Measurements from ENCODE around the gene RBBP8NL. TPM values are rescaled to one million over a fixed set of nuclear protein-coding genes. Genes with fewer than 3 reads are reported as not detected.

Gene RBBP8NL
- total RNA-seq, 1 donor from 2014 or later = 0.40 TPM

DNA sequence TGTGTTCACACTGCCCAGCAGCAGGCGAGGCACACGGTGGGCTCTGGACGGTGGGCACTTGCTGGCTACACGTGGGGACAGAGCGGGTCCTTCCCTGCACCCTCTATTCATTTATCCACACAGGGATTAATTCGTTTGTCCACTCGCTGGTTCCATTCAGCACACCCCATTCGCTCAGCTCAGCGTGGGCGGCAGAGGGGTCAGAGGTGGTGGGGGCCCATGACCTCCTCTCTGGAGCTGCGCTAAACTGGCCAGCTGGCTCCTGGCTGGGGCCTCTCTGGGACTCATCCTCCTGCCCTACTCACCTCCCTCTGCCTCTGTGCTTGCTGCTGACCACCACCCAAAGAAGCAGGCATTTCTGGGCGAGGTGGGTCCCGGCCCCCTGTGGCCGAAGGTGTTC lies 21.4 kb upstream of the RBBP8NL start:
- TF ChIP-seq, protein P1, sequence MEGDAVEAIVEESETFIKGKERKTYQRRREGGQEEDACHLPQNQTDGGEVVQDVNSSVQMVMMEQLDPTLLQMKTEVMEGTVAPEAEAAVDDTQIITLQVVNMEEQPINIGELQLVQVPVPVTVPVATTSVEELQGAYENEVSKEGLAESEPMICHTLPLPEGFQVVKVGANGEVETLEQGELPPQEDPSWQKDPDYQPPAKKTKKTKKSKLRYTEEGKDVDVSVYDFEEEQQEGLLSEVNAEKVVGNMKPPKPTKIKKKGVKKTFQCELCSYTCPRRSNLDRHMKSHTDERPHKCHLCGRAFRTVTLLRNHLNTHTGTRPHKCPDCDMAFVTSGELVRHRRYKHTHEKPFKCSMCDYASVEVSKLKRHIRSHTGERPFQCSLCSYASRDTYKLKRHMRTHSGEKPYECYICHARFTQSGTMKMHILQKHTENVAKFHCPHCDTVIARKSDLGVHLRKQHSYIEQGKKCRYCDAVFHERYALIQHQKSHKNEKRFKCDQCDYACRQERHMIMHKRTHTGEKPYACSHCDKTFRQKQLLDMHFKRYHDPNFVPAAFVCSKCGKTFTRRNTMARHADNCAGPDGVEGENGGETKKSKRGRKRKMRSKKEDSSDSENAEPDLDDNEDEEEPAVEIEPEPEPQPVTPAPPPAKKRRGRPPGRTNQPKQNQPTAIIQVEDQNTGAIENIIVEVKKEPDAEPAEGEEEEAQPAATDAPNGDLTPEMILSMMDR (conservative IDR thresholded peaks at IDR 0.05; ENCODE audit: low read depth, low read length) = no peak

GRCh38 chr20:62448038-62448437 lies 20.7 kb upstream of the RBBP8NL start:
- DNase-seq (ENCODE audit: low read depth) = no peak
- TF ChIP-seq, protein P1 (conservative IDR thresholded peaks at IDR 0.05; ENCODE audit: low read depth, low read length) = no peak
- H3K4me3 ChIP-seq (ENCODE audit: low read depth, low read length) = no peak overlapping the region

More for the DNA sequence above, 21.4 kb upstream of the RBBP8NL start:
- DNase-seq (ENCODE audit: low read depth) = no peak
- H3K4me3 ChIP-seq (ENCODE audit: low read depth, low read length) = no peak overlapping the region

- no peak overlapping the region for H3K4me3 ChIP-seq (ENCODE audit: low read depth, low read length)
- DNase-seq (ENCODE audit: low read depth) = no peak
- TF ChIP-seq, protein P1 (conservative IDR thresholded peaks at IDR 0.05; ENCODE audit: low read depth, low read length) = no peak
Measured at GRCh38 chr20:62446888-62447869, 19.8 kb upstream of the RBBP8NL start.

GRCh38 chr20:62446481-62446880 lies 19.1 kb upstream of the RBBP8NL start:
- no peak overlapping the region for H3K4me3 ChIP-seq (ENCODE audit: low read depth, low read length)
- TF ChIP-seq, protein P1 (conservative IDR thresholded peaks at IDR 0.05; ENCODE audit: low read depth, low read length) = no peak
- no peak for DNase-seq (ENCODE audit: low read depth)

DNA sequence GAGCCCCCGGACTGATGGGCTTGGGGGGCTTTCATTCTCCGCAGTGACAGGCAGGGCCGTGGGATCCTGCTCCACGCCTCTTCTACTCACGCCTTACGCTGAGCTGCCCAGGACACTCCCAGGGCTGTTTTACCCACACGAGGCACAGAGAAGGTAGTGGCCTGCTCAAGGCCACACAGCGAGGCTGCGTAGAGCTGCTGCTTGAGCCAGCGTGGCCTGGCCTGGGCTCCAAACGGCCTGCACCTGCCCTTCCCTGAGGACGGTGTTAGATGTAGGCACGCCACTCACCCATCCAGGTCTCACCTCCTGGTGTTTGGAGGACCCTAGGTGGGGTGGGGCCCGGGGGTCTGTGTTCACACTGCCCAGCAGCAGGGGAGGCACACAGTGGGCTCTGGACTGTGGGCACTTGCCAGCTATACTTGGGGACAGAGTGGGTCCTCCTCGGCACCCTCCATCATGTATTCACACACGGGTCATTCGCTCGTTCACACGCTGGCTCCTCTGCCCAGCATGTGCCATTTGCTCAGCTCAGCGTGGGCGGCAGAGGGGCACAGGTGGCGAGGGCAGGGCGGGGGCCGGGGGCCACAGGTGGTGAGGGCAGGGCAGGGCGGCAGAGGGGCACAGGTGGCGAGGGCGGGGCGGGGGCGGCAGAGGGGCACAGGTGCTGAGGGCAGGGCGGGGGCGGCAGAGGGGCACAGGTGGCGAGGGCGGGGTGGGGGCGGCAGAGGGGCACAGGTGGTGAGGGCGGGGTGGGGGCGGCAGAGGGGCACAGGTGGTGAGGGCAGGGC lies 18.4 kb upstream of the RBBP8NL start:
- TF ChIP-seq, protein P1 (conservative IDR thresholded peaks at IDR 0.05; ENCODE audit: low read depth, low read length) = no peak
- DNase-seq (ENCODE audit: low read depth) = no peak
- H3K4me3 ChIP-seq (ENCODE audit: low read depth, low read length) = no peak overlapping the region

- DNase-seq (ENCODE audit: low read depth) = no peak
- no peak overlapping the region for H3K4me3 ChIP-seq (ENCODE audit: low read depth, low read length)
- TF ChIP-seq, protein P1 (conservative IDR thresholded peaks at IDR 0.05; ENCODE audit: low read depth, low read length) = no peak
Measured at GRCh38 chr20:62444286-62444685, 16.9 kb upstream of the RBBP8NL start.

Data from epithelial cell of proximal tubule (primary cell).